Neutrophil (primary cell): ENCODE data around the gene ILDR2.

ENCODE experiments used
- H3K27ac ChIP-seq: fragments of 200-600 bp; sonication (generic); 2 replicates; pipeline ENCODE4 v1.5.1; 2016; ENCODE audit warnings: mild to moderate bottlenecking, moderate library complexity
- H3K27me3 ChIP-seq: fragments of 200-600 bp; sonication (generic); 2 replicates; pipeline ENCODE4 v1.6.0; 2016; ENCODE audit warnings: mild to moderate bottlenecking
- H3K36me3 ChIP-seq: fragments of 200-600 bp; sonication (generic); 2 replicates; pipeline ENCODE4 v1.5.1; 2017
- H3K4me1 ChIP-seq, 2 experiments: fragments of 200-600 bp in 1 of 2; sonication (generic) in 1 of 2; 1 replicate in 1 of 2; 2 replicates in 1 of 2; pipeline versions ENCODE4 v1.5.1 to v1.6.1; 2013 to 2016; ENCODE audit warnings: low read depth in 1 of 2, low read length in 1 of 2, mild to moderate bottlenecking in 1 of 2, moderate library complexity in 1 of 2; ENCODE audit not compliant: control insufficient read depth in 1 of 2, insufficient read depth in 1 of 2
- H3K4me3 ChIP-seq, 2 experiments: fragments of 200-600 bp in 1 of 2; sonication (generic) in 1 of 2; 1 replicate in 1 of 2; 2 replicates in 1 of 2; pipeline ENCODE4 v1.5.1; 2013 to 2016; ENCODE audit warnings: low read depth in 1 of 2, low read length in 1 of 2, mild to moderate bottlenecking in 1 of 2, moderate library complexity in 1 of 2
- H3K9me3 ChIP-seq: fragments of 200-600 bp; sonication (generic); 2 replicates; pipeline ENCODE4 v1.5.1; 2016
- TF ChIP-seq, protein P1 (sequence below): fragments of 200-600 bp; sonication (generic); IDR thresholded peaks from 2 replicates; pipeline ENCODE4 v1.5.1; 2016; ENCODE audit warnings: antibody characterized with exemption

The ILDR2 gene

DNA sequence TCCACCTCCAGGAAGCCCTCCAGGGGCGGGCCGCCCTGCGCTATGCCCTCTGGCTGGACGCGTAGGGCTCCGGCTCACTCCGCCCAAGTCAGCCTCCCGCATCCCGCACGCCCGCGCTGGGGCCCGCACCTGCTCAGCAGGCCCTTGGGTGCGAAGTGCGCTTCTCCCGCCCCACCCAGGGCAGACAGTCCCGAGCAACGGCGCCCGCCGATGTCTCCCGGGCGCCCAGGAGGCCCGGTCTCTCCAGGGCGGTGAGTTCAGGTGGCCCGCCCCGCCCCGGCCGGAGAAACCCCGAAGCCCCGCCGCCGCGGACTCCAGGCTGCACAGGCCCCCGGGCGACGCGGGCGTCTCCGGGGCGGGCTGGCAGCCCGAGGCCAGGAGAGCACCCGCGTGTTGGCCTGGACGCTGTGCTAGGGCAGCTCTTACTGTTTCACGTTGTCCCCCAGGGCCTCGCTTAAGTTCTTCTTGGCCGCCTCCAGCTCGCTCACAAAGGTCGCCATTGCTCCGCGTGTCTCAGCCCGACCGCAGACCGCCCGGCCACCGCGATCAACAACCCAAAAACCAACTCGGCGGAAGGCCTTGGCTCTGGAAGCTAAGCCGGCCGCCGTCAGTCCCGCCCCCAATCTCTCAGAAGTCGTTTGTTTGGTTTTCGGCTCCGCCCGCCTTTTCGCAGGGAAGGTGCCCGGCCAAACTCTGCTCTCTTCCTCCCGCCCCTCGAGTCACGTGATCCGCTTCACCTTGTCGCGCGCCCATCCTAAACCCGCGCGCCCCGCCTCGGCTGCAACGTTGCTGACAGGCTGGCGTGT lies 99.4 kb downstream of the ILDR2 start, which contains the start of gene TADA1:
TADA1 (minus strand) TSS at position 531 of the 806 bp plus-strand sequence; CDS start at position 500, 31 bp downstream.
- Histone ChIP-seq H3K36me3 (no peaks in the 10 kb centered on the region), H3K4me1 (peaks cover 15 to 19% of the 10 kb centered on the region in 2 experiments), H3K27ac (peak within 1 kb of the TSS; percentile 83), H3K9me3 (no peaks in the 10 kb centered on the region), H3K27me3 (no peaks in the 10 kb centered on the region), H3K4me3 (peak within 1 kb of the TSS; percentile 64 to 78)
- TF ChIP-seq, protein P1, sequence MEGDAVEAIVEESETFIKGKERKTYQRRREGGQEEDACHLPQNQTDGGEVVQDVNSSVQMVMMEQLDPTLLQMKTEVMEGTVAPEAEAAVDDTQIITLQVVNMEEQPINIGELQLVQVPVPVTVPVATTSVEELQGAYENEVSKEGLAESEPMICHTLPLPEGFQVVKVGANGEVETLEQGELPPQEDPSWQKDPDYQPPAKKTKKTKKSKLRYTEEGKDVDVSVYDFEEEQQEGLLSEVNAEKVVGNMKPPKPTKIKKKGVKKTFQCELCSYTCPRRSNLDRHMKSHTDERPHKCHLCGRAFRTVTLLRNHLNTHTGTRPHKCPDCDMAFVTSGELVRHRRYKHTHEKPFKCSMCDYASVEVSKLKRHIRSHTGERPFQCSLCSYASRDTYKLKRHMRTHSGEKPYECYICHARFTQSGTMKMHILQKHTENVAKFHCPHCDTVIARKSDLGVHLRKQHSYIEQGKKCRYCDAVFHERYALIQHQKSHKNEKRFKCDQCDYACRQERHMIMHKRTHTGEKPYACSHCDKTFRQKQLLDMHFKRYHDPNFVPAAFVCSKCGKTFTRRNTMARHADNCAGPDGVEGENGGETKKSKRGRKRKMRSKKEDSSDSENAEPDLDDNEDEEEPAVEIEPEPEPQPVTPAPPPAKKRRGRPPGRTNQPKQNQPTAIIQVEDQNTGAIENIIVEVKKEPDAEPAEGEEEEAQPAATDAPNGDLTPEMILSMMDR = no peak

DNA sequence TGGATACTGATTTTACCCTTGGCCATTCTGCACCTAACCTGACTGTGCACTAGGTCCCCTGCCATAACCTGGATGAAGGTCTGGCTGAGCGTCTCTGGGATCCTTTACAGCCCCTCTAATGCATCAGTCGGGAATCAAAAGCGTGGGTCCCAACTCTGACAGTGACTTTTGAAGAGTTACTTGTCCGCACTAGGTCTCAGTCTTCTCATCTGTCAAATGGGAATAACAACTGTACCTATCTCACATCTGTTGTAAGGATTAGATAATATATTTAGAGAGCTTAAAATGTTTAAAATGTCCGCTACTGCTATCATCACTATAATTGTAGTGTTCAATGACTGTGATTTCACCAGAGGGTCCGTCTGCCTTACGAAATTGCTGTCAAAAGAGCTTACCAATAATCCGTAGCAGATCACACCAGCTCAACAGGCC lies 100.0 kb downstream of the ILDR2 start:
- Histone ChIP-seq H3K27ac (peak overlapping the region; percentile 83), H3K36me3 (no peaks in the 10 kb centered on the region), H3K4me3 (peak overlapping the region; percentile 64 to 78), H3K4me1 (peaks cover 15% of the 10 kb centered on the region in 2 experiments), H3K27me3 (no peaks in the 10 kb centered on the region), H3K9me3 (no peaks in the 10 kb centered on the region)
- TF ChIP-seq, protein P1 = no peak

DNA sequence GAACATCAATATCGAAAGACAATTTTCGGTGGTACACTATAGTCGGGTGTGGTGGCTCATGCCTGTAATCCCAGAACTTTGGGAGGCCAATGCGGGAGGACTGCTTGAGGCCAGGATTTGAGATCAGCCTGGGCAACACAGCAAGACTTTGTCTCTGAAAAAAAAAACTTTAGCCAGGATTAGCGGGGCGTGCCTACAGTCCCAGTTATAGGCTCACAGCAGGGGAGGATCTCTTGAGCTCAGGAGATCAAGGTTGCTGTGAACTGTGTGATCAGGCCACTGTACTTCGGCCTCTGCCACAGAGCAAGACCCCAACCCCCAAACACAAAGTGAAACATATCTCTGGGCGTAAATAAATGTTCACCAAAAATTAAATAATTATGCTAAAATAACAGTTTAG lies 100.9 kb downstream of the ILDR2 start:
- TF ChIP-seq, protein P1 = no peak
- no peak overlapping the region for H3K4me3 ChIP-seq
- no peaks in the 10 kb centered on the region for H3K36me3 ChIP-seq

DNA sequence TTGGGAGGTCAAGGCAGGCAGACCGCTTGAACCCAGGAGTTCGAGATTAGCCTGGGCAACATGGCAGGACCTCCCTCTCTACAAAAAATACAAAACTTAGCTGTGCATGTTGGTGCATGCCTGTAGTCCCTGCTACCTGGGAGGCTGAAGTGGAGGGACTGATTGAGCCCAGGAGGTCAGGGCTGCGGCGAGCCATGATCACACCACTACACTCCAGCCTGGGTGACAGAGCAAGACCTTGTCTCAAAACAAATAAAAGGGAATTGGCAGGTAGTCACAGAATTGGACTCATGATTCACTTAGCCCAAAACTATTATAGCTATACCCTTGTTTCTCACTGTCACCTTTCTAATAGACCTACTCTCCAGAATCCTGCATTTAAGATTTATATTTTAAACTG lies 104.8 kb downstream of the ILDR2 start:
- Histone ChIP-seq H3K4me3 (no peak overlapping the region), H3K9me3 (no peaks in the 10 kb centered on the region)

More for the DNA sequence above, 100.9 kb downstream of the ILDR2 start:
- H3K4me1 ChIP-seq = peaks cover 14 to 15% of the 10 kb centered on the region in 2 experiments
- no peak overlapping the region for H3K27ac ChIP-seq
- no peaks in the 10 kb centered on the region for H3K9me3 ChIP-seq
- no peaks in the 10 kb centered on the region for H3K27me3 ChIP-seq

DNA sequence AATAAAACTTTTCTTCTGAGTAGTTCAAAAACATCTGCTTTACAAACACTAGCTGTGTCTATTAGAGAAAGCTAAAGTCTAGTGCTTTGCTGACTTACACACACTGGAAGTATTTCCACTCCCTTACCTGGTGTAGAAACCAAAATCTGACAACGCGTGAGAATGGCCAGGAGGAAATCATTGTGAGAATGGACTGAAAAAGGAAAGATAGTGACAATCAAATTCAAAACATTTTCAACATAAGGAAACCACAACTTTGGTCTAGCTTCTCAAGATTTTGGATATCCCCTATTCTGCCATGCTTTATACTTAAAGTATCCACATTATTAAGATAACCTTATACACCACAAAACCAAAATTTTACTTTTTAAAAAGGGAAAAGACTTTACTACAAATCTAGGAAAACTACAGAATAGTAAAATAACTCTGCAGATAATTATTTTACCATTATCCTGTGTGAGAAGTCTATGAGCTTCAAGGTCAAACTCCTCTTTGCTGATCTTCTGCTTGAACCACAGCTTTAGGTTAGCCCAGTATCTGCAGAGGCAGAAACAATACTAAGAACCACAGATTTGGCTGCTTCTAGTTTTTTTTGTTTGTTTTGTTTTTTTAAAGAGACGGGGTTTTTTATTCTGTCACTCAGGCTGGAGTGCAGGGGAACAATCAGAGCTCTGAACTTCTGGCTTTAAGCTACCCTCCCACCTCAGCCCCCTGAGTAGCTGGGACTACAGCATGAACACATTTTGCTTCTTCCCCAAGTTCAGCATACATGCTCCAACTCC lies 105.8 kb downstream of the ILDR2 start:
- peaks cover 19% of the 10 kb centered on the region for H3K36me3 ChIP-seq
- TF ChIP-seq, protein P1 = no peak
- no peaks in the 10 kb centered on the region for H3K9me3 ChIP-seq
- H3K4me3 ChIP-seq = no peak overlapping the region
- H3K27ac ChIP-seq = no peak overlapping the region
- H3K4me1 ChIP-seq = no peaks in the 10 kb centered on the region
- no peaks in the 10 kb centered on the region for H3K27me3 ChIP-seq

More for the DNA sequence above, 104.8 kb downstream of the ILDR2 start:
- peaks cover 8% of the 10 kb centered on the region in 2 experiments for H3K4me1 ChIP-seq
- TF ChIP-seq, protein P1 = no peak
- H3K27ac ChIP-seq = no peak overlapping the region
- H3K27me3 ChIP-seq = no peaks in the 10 kb centered on the region
- peaks cover 19% of the 10 kb centered on the region for H3K36me3 ChIP-seq
